Hepatocyte (in vitro differentiated cells): ENCODE results near the gene CCDC117.

ENCODE experiments used
- CTCF ChIP-seq: fragments of 200-600 bp; sonication (generic); IDR thresholded peaks from 2 replicates; pipeline ENCODE4 v1.5.1; 2016; ENCODE audit warnings: antibody characterized with exemption, mild to moderate bottlenecking; ENCODE audit not compliant: poor library complexity
- EZH2phosphoT487 ChIP-seq: fragments of 200-600 bp; sonication (generic); IDR thresholded peaks from one replicate; pipeline ENCODE4 v1.6.1; 2018; ENCODE audit warnings: antibody characterized with exemption, mild to moderate bottlenecking, low read depth, moderate library complexity; ENCODE audit not compliant: unreplicated experiment, severe bottlenecking

DNA sequence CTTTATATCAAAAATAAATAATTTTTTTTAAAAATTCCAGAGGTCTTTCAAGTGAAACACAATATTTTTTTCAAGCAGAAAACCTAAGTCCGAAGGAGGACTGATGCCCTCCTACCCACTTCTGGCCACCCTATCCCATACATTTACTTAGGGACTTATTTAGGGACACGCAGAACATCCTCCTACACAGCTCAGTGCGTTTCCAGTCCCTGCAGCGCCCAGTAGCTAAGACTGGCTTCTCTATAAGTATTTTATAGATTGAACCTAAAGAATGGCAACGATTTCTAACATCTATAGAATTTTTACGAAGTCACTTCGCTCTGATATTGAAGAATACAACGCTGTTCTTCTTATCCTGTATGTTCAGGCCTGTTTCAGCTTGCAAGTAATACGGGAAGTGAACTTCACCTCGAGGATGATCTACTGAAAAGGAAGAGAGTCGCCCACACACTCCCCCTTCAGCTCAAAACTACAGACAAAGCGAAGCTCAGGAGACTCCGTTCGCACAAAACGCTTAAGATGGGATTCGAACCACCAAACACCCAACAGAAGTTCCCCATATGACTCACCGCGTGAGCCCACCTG, 31.2 kb upstream of the CCDC117 start:
- no peak for TF ChIP-seq EZH2phosphoT487
- no peak for TF ChIP-seq CTCF
